Nephron progenitor cell (in vitro differentiated cells): Measurements from ENCODE around the gene GGA2.
A peak's percentile ranks its signal among the peaks of the same experiment; 100 is the strongest.
"Not testable (repeated sequence)": the region's sequence is repeated elsewhere in the genome, so short reads cannot be mapped to it uniquely, and the experiment has no call there.

Experiments used
- DNase-seq: peaks from one replicate; pipeline ENCODE4 v3.0.0; 2021
- H3K27ac Mint-ChIP-seq: 2 replicates; pipeline ENCODE4 v1.8.0; 2021; ENCODE audit warnings: mild to moderate bottlenecking, moderate library complexity, mixed read lengths
- H3K27me3 Mint-ChIP-seq: 2 replicates; pipeline ENCODE4 v1.8.0; 2021; ENCODE audit warnings: mild to moderate bottlenecking, low read depth, mixed read lengths; ENCODE audit not compliant: poor library complexity
- H3K36me3 Mint-ChIP-seq: 2 replicates; pipeline ENCODE4 v1.8.0; 2021; ENCODE audit warnings: low read depth, mixed read lengths
- H3K4me1 Mint-ChIP-seq: 2 replicates; pipeline ENCODE4 v1.8.0; 2021; ENCODE audit warnings: mixed read lengths
- H3K4me3 Mint-ChIP-seq: 2 replicates; pipeline ENCODE4 v1.8.0; 2021; ENCODE audit warnings: mild to moderate bottlenecking, moderate library complexity, mixed read lengths
- H3K9me3 Mint-ChIP-seq: 2 replicates; pipeline ENCODE4 v1.8.0; 2021; ENCODE audit warnings: mild to moderate bottlenecking, moderate library complexity, mixed read lengths
- TF ChIP-seq, protein P1 (sequence below): fragments of 200-600 bp; sonication (generic); IDR thresholded peaks from 2 replicates; pipeline ENCODE4 v1.5.0; 2021; ENCODE audit warnings: antibody characterized with exemption

GGA2 gene

DNA sequence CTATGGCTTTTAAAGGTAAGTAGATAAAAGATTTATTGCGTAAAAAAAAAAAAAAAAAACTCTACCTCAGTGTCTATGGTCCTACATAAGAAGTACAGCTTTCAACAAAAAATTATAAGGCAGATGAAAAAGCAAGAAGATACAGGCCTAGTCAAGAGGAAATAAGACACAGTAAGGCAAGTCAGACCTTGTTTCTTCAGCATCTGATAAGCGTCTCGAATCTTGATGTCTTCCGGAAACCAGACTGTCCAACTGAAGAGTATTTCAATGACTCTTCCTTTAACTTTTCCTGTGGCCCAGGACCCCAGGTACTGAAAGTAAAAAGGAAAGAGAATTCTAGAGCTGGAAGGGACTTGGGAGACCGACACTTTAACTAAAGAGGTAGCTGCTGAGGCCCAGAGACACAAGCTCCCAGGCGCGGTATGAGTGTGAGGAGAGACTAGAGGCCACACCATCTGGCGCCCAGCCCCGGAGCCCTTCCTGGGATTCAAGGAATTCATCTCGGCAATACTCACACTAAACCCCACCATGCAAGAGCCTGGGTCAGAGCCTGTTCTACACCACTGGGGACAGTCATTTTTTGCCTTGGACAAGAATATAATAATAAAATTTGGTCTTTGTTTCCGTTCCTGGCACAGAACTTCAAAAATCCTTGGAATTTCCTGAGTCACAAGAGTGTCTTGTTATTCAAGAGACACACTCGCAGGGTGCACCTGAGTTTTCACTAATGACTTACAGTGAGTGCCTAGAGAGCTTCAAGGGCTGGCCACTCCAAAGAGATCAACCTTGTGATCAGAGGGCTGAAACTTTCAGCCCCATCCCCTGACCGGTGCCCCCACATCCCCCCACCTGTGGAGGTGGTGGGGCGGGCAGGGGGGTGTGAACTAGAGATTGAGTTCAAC lies 18.6 kb downstream of the GGA2 start:
- H3K9me3 Mint-ChIP-seq: no peaks in the 10 kb centered on the region
- H3K4me1 Mint-ChIP-seq: no peaks in the 10 kb centered on the region
- H3K27me3 Mint-ChIP-seq: no peaks in the 10 kb centered on the region
- TF ChIP-seq, protein P1, sequence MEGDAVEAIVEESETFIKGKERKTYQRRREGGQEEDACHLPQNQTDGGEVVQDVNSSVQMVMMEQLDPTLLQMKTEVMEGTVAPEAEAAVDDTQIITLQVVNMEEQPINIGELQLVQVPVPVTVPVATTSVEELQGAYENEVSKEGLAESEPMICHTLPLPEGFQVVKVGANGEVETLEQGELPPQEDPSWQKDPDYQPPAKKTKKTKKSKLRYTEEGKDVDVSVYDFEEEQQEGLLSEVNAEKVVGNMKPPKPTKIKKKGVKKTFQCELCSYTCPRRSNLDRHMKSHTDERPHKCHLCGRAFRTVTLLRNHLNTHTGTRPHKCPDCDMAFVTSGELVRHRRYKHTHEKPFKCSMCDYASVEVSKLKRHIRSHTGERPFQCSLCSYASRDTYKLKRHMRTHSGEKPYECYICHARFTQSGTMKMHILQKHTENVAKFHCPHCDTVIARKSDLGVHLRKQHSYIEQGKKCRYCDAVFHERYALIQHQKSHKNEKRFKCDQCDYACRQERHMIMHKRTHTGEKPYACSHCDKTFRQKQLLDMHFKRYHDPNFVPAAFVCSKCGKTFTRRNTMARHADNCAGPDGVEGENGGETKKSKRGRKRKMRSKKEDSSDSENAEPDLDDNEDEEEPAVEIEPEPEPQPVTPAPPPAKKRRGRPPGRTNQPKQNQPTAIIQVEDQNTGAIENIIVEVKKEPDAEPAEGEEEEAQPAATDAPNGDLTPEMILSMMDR: no peak
- no peak for DNase-seq
- H3K36me3 Mint-ChIP-seq: peaks cover 44% of the 10 kb centered on the region
- H3K27ac Mint-ChIP-seq: peak overlapping the region; percentile 54
- H3K4me3 Mint-ChIP-seq: no peak overlapping the region

DNA sequence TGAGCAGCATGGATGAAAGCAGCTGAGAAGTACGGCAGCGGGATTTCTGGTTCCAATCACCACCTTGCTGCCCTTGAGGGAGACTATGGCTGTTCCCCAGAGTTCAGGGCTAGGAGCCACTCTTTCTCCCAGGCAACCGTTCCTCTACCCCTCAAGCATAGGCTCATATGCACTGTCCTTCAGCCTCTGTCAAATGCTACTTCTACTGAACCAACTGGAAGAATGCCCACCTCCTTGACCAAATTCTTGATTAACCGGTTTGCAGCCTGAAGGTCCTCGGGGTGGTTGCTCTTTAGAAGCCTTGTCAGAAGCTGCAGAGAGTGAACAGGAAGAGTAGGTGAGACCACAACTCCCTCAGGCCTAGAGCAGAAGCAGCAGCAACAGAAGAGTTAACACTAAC lies 23.8 kb downstream of the GGA2 start:
- H3K9me3 Mint-ChIP-seq: no peaks in the 10 kb centered on the region
- no peak overlapping the region for H3K4me3 Mint-ChIP-seq
- DNase-seq: no peak
- TF ChIP-seq, protein P1: no peak
- H3K4me1 Mint-ChIP-seq: no peaks in the 10 kb centered on the region
- peak overlapping the region; percentile 39 for H3K27ac Mint-ChIP-seq
- H3K27me3 Mint-ChIP-seq: no peaks in the 10 kb centered on the region
- peaks cover 59% of the 10 kb centered on the region for H3K36me3 Mint-ChIP-seq

DNA sequence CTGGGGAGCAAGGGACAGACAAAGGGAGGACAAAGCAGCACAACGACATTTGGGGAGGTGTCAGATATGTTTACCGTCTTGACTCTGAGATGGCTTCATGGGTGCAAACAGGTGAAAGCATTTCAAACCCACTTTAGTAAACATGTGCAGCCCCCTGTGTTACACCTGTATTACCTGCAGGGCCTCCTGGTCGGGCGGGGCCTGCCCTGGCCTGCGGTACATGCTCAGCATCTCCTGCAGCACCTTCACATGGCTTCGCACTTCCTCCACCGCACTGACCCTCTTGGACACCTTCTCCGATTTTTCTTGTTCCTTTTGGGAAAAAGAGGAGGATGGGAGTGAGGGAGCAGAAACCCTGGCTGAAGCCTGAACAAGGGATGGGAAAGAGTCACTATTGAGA lies 24.5 kb downstream of the GGA2 start:
- no peaks in the 10 kb centered on the region for H3K27me3 Mint-ChIP-seq
- H3K9me3 Mint-ChIP-seq: no peaks in the 10 kb centered on the region
- DNase-seq: no peak
- no peak overlapping the region for H3K27ac Mint-ChIP-seq
- H3K36me3 Mint-ChIP-seq: peaks cover 53% of the 10 kb centered on the region
- H3K4me1 Mint-ChIP-seq: no peaks in the 10 kb centered on the region
- TF ChIP-seq, protein P1: no peak
- H3K4me3 Mint-ChIP-seq: no peak overlapping the region

DNA sequence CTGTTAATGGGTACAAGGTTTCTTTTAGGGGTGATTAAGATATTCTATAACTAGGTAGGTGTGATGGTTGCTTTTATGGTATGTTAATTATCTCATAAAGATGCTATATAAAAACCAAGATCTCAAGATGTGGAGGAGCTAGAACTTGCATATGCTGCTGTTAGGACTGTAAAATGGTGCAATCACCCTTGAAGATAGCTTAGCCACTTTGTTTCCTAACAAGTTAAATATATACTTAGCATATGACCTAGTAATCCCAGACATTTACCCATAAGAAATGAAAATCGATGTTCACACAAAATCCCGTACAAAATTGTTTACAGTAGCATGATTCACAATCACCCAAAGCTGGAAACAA lies 25.1 kb downstream of the GGA2 start:
- Mint-ChIP-seq H3K9me3 (no peaks in the 10 kb centered on the region), H3K4me3 (no peak overlapping the region), H3K4me1 (no peaks in the 10 kb centered on the region), H3K27me3 (no peaks in the 10 kb centered on the region), H3K27ac (no peak overlapping the region), H3K36me3 (peaks cover 51% of the 10 kb centered on the region)
- no peak for DNase-seq
- TF ChIP-seq, protein P1: no peak

DNA sequence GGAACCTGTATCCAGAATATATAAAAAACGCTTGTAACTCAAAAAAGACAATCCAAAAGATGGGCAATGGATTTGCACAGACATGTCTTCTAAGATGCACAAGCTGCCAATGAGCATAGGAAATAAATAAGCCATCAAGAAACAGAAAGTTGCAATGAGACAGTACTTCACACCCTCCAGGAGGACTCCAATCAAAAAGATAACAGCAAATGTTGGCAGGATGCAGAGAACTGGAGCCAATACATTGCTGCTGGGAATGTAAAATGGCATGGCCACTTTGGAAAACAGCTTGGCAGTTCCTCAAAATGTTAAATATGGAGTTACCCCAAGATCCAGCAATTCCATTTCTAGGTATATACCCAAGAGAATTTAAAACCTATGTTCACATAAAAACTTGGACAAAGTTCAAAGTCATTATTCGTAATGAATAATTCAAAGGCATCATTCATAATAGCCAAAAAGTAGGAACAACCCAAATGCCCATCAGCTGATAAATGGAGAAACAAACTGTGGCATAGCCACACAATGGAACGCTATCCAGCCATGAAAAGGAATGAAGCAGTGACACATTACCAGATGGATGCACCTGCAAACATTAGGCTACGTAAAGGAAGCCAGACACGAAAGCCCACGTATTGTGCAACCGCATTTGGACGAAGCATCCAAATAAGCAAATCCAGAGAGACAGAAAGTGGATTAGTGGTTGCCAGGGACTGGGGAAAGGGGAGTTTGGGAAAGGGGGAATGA lies 25.6 kb downstream of the GGA2 start:
- Mint-ChIP-seq H3K27ac (no peak overlapping the region), H3K4me3 (no peak overlapping the region), H3K27me3 (no peaks in the 10 kb centered on the region), H3K9me3 (no peaks in the 10 kb centered on the region), H3K4me1 (no peaks in the 10 kb centered on the region), H3K36me3 (peaks cover 51% of the 10 kb centered on the region)
- DNase-seq: no peak
- TF ChIP-seq, protein P1: no peak

DNA sequence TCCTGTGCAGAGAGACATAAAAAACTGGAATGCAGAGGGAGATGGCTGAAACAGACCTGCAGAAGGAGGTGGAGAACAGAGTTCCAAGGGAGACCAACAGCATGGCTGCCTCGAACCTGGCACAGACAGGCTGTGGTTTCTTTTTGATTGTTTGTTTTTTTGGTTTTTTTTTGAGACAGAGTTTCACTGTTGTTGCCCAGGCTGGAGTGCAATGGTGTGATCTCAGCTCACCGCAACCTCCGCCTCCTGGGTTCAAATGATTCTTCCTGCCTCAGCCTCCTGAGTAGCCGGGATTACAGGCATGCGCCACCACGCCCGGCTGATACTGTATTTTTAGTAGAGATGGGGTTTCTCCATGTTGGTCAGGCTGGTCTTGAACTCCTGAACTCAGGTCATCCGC lies 26.8 kb downstream of the GGA2 start:
- H3K36me3 Mint-ChIP-seq: peaks cover 59% of the 10 kb centered on the region
- not testable (repeated sequence) for H3K27me3 Mint-ChIP-seq, H3K27ac Mint-ChIP-seq, H3K4me1 Mint-ChIP-seq, H3K4me3 Mint-ChIP-seq, H3K9me3 Mint-ChIP-seq, DNase-seq
